Suppressor macrophage (primary cell): Measurements from ENCODE around the gene ZNF658.
"Not testable (repeated sequence)": the region's sequence is repeated elsewhere in the genome, so short reads cannot be mapped to it uniquely, and the experiment has no call there.

ENCODE experiments used
- DNase-seq, 4 experiments: peaks; one replicate each; pipeline ENCODE4 v3.0.0-alpha.2; 2020 to 2022
- total RNA-seq, 17 experiments: gene quantifications; one replicate each; lab custom pipeline; 2026; ENCODE audit warnings: mixed read lengths in 6 of 17, inconsistent platforms in 3 of 17; lab: John Stamatoyannopoulos, UW

The ZNF658 gene
- total RNA-seq, result 0.53 to 8.2 (median 2.9) reads per million in 17 experiments

GRCh38 chr9:66900490-66901131 is at the start of gene ZNF658:
Gene ZNF658, plus strand, starts transcription at chr9:66900725. Its CDS starts 2,837 bp downstream, at chr9:66903562.
- DNase-seq, result peak; percentile 85 to 89 (median 87)

GRCh38 chr9:66861732-66862131 is 38.8 kb upstream of the ZNF658 start:
- DNase-seq, result not testable (repeated sequence)

- DNase-seq, result not testable (repeated sequence)
These were observed 31.9 kb upstream of the ZNF658 start for GRCh38 chr9:66868660-66869059.

- not testable (repeated sequence) for DNase-seq
These were observed 19.9 kb upstream of the ZNF658 start for GRCh38 chr9:66880605-66881004.

- not testable (repeated sequence) for DNase-seq
These were observed 18.7 kb upstream of the ZNF658 start for GRCh38 chr9:66881847-66882246.

GRCh38 chr9:66890334-66890733 is 10.2 kb upstream of the ZNF658 start:
- not testable (repeated sequence) for DNase-seq

GRCh38 chr9:66901141-66901540 is 616 bp downstream of the ZNF658 start:
- not testable (repeated sequence) for DNase-seq

- DNase-seq, result not testable (repeated sequence)
These were observed 9.0 kb downstream of the ZNF658 start for GRCh38 chr9:66909560-66909959.

GRCh38 chr9:66920072-66920471 is 19.5 kb downstream of the ZNF658 start:
- DNase-seq, result not testable (repeated sequence)

GRCh38 chr9:66936194-66936870 is 35.8 kb downstream of the ZNF658 start:
- DNase-seq, result not testable (repeated sequence)

- not testable (repeated sequence) for DNase-seq
These were observed 37.1 kb downstream of the ZNF658 start for GRCh38 chr9:66937662-66938061.

- not testable (repeated sequence) for DNase-seq
These were observed 37.8 kb downstream of the ZNF658 start for GRCh38 chr9:66938322-66938721.

- DNase-seq, result not testable (repeated sequence)
These were observed 39.6 kb downstream of the ZNF658 start for GRCh38 chr9:66939878-66940830.

GRCh38 chr9:66942400-66943155 is 42.1 kb downstream of the ZNF658 start:
- DNase-seq, result not testable (repeated sequence)

GRCh38 chr9:66952576-66952975 is 52.1 kb downstream of the ZNF658 start:
- DNase-seq, result not testable (repeated sequence)
